SH-SY5Y (cell line): Measurements from ENCODE around the gene ADCY3.

Source experiments
- GATA2 ChIP-seq: IDR thresholded peaks from 2 replicates; pipeline ENCODE4 v1.6.1; 2011; ENCODE audit warnings: mild to moderate bottlenecking, low read depth, low read length
- GATA3 ChIP-seq: IDR thresholded peaks from 2 replicates; pipeline ENCODE4 v1.6.1; 2011; ENCODE audit warnings: low read depth, mild to moderate bottlenecking, low read length, moderate library complexity

DNA sequence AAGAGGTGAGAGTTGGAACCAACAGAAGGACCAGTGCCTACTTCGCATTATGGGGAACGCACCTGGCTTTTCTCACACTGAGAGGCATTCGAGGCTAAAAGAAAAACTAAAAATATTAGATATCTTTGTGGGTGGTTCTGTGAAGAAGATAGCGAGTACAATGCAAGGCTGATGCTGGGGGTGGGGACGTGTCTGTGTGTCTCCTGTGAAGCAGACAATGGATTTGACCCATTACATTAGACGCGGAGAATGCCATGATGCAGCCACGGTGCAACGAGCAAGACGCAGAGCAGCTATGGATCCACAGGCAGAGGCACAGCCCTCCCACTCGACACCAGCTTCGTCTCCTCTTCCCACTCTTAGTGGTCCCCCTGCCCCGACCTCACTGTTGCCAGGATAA lies 61.0 kb downstream of the ADCY3 start:
- no peak for TF ChIP-seq GATA3
- TF ChIP-seq GATA2, result no peak
